ENCODE data around the gene RXRA.
"Not testable (repeated sequence)": the region's sequence is repeated elsewhere in the genome, so short reads cannot be mapped to it uniquely, and the experiment has no call there.

Gene RXRA

DNA sequence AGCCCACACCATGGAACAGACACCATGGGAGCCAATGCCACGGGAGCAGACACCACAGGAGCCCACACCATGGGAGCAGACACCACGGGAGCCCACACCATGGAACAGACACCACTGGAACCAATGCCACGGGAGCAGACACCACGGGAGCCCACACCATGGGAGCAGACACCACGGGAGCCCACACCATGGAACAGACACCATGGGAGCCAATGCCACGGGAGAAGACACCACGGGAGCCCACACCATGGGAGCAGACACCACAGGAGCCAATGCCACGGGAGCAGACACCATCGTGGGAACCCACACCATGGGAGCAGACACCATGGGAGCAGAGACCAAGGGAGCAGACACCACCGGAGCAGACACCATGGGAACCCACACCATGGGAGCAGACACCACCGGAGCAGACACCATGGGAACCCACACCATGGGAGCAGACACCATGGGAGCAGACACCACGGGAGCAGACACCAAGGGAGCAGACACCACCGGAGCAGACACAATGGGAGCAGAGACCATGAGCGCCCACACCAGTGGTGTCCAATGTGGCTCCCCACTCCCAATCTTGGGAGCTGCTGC lies 17.5 kb upstream of the RXRA start:
- DNase-seq (ENCODE audit: low read depth), result not testable (repeated sequence)

DNA sequence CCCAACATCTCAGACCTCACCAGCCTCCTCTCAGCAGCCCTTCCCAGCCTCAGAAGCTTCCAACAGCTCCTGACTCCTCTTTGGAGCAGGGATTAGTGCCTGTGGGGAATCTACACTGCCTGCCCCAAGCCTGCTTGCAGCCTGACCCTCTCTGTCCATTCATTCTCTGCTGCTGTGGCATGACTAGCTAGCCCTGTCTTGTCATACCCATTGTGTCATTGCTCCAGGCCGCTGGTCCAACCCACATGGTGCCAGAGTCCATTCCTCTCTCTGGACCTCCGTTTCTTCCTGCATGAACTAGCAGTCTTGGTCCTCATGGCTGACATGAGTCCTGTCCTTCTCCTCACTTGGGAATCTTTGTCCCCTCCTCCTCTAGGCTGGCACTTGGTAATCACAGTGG lies 12.8 kb upstream of the RXRA start:
- no peak for DNase-seq (ENCODE audit: low read depth)

DNA sequence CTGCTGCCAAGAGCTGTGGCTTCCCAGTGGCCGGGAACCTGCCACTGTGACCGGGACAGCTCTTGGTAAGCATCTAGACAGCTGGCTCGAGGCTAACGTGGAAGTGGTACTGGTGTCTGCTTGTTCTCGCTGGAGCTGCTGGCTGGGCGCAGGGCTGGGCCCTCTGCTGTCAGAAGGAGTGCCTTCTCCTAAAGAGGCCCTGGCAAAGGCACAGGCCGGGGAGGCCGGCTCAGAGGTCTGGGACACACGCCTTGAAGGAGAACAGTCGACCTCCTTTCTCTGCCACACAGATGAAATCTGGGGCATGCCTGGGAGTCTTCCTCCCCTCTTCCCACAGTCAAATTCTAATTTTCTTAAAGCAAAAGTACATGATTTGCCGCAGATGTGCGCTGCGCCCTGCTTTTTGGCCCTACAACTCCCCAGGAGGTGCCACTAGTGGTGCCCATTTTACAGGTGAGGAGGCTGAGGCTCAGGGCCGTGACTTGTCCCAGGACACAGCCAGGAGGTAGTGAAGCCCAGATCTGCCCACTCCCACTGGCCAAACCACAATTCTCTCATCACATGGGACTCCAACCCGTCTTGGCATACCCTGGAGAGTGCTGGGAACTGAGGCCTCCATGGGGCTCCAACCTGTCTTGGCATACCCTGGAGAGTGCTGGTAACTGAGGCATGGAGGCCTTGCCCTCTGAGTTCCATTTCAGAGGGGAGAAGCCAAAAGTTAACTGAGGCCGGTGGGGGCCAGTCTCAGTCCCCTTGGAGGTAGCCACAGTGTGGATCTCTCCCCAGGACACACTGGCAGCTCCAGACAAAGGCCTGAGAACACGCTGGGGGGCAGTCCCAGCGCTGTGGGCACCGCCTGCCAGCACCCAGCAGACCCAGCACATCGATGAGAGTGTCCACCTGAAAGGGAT lies 12.0 kb upstream of the RXRA start:
- DNase-seq (ENCODE audit: low read depth), result no peak

DNA sequence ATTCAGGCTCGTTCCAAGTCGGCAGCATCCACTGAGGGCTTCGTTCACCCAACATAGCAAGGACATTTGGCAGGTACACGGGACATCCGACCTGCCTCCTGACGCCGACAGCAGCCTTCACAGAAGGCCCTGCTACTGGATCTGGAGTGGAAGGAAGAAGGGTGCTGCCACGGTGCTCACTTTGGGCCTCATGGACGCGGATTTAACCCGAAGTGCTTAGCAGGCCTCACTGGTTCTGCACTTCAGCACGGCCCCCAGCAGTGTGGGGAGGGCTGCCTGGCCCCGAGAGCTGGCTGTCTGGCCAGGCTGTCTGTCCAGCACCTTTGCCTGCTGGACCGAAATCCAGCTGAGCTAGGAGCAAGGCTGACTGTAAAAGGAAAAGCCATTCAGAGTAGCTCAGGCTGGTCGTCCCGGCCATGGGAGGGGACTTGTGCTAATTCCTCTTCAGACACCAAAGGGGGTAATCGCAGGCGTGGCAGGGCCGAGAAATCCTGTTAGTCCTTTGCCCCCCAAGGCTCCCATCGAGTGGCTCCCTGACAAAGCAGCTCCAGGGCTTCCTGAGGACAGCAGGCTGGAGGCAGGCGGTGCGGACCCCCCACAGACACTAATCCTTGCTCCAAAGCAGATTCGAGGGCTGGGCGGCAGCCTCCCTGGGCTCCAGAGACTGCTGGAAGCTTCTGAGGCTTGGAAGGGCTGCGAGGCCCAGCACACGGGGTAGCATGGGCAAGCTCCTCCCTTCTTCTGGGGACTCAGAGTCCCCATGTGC lies 11.1 kb upstream of the RXRA start:
- DNase-seq (ENCODE audit: low read depth), result no peak

DNA sequence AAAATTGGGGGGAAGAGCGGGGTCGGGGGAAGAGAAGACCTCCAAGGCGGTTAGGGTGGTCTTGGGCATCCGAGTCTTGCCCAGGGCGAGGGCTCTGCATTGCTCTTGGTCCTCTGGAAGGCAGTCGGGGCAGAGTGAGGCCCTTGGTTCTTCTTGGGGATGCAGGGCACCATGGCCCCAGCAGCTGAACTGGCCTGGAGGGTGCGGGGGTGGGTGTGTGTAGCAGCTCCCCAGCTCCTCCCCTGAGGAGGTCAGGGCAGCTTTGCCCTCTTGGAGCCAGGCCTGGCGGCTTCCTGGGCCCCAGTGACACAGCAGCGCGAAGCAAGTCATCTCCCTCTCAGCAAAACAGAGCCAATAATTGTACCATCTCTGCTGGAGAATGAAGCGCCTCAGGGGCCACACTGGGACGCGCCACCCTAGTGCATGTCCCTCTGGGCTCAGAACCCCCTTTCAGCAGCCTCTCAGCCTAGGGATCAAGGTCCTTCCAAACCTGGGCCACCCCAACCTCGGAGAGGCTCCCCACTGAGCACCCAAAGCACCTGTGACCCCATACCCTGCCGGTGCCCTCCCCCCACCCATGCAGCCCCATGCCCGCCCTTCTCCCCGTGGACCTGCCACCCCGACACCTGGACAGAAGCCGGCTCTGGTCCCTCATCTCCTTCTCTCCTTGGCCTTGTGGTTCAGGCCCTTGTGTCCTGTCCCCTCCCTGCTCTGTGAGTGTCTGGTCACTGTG lies 10.4 kb upstream of the RXRA start:
- no peak for DNase-seq (ENCODE audit: low read depth)

DNA sequence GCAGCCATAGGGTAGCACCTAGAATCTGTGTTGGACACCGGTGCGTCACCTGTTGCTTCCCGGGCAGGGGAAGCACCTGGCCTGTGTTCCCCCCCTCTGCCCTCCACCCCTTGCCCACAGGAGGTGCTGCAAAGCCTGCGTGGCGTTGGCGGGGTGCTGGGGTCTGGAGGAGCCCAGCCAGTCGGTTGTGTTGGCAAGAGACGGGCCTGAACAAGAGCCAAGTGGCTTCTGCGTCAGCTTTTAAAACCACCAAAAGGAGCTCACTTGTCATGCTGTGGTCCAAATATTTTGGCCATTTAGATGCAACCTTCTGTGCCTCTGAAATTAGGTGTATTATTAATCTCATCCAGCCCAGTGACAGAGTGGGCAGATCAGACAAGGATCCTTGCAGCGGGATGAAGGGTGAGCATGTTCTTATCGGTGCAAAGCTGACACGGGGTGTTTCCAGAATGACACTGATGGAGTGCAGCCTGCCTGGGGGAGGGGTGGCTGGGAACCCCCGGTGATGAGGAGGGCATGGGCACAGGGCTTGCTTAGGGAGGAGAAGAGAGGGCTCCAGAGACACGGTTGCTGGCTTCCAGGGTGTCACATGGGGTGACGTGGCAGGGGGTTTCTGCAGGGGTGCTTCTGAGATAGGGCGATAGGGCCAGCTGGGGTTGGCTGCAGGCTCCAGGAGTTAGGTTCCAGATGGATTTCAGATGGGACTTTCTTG lies 9.7 kb upstream of the RXRA start:
- DNase-seq (ENCODE audit: low read depth), result no peak

DNA sequence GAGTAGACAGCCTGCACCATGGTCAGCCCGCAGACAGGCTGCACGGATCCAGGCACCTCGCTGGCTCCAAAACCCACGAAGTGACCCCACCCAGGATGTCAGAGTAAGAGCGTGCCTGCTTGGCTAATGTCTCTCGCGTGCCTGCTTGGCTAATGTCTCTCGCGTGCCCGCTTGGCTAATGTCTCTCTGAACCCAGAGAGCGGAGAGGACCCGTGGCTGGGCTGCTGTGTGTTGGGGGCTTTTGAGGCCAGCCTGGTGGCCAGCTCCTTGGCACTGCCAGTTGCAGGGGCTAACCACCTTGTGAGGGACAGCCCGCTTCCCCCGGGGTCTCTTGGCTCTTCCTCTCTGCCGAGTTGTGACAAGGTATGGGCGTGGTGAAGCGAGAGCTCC lies 8.9 kb upstream of the RXRA start:
- DNase-seq (ENCODE audit: low read depth), result no peak

DNA sequence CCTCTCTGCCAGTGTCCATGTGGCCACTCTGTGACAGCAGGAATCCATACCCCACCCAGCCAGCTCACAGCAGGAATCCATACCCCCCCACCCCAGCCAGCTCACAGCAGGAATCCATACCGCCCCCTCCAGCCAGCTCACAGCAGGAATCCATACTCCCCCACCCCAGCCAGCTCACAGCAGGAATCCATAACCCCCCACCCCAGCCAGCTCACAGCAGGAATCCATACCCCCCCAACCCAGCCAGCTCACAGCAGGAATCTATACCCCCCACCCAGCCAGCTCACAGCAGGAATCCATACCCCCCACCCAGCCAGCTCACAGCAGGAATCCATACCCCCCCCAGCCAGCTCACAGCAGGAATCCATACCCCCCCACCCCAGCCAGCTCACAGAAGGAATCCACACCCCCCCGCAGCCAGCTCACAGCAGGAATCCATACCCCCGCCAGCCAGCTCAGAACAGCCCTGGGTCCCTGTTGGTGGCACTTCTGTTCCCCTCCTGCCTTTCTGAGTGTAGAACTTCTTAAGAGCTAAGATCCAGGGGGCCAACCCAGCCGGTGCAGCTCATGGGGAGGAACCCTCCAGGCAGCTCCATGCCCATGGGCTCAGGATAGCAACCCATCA lies 8.4 kb upstream of the RXRA start:
- DNase-seq (ENCODE audit: low read depth), result no peak

DNA sequence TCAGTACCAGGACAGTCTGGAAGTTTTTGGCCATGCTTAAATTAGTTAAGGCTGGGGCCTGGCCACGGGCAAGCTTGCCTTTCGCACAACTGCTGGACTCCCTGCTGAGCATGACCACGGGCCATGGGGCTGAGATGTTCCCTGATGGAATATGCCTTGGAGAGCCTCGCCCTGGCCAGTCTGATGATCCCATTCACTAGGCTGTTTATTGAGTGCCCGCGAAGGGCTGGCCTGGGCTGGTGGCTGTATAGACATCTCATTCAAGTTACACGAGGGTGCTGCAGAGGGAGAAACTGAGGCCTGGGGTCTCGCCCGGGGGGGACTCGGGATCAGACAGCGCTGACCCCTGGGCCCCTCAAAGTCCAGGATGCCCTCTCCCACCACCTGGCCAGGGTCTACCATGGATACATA lies 7.8 kb upstream of the RXRA start:
- DNase-seq (ENCODE audit: low read depth), result no peak

DNA sequence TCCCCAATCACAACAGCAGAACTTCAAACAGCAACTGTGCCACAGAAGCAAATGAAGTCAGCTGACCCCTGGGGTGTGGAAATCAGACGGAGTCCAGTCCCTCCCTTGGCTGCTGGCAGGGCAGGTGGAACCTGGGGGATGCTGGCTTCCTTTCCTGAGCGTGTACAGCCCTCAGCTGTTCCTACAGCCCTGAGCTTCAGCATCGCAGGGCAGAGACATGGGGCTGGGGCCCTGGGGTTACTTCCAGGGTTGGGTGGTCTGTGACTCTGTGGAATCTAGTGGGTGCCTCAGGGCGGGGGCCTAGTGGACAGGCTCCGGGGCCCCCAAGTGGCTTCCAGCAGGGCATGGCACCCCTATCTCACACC lies 7.3 kb upstream of the RXRA start:
- DNase-seq (ENCODE audit: low read depth), result no peak

DNA sequence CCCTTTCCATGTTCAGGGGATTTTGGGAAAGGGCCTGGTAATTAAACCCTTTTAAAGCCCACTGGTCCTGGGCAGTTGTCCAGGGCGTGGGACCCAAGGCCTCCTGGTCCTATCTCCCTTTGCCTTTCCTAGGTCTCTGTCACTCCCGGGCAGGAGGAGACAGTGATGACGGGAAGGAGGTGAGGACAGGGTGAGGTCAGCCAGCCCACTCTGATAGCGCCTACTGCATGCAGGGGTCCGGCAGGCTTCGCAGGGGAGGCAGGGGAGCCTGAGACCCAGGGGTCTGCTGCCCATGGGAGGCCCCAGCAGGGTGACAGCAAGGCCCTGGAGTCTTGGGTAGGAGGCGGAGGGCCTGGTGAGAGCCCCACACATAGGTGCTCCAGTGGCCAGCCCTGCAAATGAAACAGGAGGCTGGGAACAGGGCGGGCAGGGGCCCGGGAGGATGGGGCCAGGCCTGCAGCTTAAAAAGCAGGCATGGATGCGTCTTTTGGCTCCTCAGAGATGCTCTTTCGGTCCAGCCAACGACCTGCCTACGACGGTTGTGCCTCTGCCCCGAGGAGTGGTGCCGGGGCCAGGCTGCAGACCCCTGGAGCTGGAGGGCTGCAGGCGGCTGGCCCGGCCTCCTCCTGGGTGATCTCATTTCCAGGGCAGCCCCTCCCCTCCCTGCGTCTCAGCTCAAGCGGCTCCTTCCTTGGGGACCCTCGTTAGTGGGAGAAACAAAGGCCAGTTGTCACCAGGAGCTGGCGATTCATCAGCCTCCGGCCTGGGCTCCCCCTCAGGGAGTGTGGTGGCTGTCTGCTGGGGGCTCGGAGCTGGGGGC lies 6.7 kb upstream of the RXRA start:
- DNase-seq (ENCODE audit: low read depth), result no peak

DNA sequence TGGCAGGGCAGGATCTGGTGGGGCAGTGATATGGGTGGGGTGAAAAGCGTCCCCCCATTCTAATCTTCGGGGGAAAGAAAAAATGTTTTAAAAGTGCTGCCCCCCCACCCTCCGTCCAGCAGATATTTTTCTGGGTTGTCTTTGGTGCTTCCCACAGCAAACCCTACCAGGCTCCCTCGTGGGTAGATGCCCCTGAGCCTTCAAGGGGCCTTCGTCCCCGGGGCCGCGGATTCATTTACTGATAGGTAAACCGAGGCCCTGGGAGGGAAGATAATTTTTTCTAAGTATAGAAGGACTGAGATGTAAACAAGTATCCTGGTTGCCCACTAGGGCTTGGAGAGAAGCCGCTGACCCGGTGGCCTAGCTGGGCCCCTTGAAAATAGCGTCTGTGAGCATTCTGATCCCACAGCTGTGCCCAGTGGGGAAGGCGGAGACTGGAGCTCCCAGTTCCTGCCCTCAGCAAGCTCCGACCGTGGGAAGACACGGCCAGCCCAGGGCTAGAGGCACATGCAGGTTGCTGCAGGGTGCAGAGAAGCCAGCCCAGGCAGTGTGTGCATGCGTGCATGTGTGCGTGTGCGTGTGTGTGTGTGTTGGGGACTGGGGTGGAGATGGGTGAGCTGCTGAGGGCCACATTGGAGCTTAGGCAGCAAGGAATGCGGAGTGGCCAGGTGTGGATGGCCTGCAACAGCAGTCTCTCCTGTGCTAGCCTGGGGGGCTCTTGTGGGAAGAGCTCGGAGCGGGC lies 6.0 kb upstream of the RXRA start:
- DNase-seq (ENCODE audit: low read depth), result no peak

DNA sequence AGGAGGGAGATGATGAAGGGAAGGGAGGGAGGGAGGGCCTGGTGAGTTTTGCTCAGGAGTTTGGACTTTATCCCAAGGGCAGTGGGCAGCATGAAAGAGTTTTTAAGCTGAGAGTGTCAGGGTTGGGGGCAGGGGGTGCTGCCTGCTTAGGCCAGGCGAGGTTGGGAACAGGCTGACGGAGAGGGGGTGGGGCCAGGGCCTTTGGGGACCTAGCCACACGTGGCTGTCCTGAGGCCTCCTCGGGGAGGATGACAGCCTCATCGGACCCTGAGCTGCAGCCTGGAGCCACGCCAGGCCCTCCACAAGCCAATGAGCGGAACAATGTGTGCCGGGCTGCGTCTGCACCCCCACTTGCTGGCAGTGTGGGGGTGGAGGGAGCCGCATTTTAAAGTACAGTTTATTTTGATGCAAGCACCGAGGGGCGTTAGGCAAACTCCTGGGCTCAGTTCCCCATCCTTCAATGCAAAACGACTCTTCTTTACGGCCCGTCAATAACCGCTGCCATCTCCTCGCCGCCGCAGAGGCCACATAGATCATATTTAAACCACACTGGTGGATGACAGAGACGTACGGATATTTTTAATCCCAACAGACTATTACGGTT lies 5.3 kb upstream of the RXRA start:
- no peak for DNase-seq (ENCODE audit: low read depth)

DNA sequence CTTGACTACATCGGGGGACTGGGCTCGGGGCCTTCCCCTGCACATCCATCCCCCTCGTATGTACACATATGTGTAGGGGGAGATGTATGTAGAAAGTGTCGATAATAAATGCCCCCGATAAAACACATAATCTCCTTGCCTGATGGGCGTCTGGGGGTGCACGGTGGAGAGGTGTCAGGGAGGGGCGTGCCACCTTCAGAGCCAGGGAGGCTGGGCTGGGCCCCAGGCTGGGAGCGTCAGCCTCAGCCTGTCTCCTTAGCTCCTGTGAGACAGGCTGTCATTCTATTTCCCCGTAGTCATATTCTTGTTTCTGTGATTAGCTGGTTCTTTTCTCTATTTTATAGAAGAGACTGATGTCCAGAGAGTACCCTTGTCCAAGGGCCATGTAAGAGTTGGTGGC lies 4.7 kb upstream of the RXRA start:
- DNase-seq (ENCODE audit: low read depth), result no peak

DNA sequence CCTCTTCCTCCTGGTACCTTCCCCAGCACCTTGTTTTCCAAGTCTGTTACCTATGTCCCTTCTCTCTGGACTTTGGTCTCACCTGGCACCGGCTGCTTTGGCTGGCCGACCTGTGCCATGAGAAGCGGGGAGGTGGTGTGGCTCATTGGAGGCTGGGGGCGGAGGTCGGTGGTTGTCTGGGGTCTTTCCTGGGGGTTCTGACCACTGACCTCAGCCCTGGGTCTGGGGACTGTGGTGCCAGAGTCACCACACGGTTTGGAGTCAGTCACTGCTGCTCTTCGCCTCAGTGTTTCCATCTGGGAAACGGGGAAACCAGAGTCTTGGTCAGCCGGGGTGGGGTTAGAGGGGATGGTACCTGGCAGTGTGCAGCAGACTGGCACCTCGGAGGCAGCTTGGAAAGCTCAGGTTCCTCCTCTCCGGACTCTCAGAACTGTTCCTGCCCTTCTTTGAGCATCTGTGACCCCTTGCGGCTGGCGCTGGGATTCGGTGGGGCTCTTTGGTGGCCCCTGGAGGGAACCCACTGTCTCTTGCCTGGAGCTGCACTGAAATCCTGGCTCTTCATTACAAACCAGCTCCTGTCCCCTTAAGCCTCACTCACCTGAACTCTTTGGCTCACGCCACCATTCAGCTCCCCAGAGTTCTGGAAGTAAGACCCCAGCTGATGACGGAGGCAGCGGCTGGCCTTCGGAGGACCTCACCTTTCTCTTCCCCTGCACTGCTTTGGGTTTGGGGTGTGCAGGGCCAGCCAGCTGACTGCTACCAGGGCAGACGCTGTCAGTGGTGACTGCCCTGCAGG lies 4.1 kb upstream of the RXRA start:
- DNase-seq (ENCODE audit: low read depth), result no peak

DNA sequence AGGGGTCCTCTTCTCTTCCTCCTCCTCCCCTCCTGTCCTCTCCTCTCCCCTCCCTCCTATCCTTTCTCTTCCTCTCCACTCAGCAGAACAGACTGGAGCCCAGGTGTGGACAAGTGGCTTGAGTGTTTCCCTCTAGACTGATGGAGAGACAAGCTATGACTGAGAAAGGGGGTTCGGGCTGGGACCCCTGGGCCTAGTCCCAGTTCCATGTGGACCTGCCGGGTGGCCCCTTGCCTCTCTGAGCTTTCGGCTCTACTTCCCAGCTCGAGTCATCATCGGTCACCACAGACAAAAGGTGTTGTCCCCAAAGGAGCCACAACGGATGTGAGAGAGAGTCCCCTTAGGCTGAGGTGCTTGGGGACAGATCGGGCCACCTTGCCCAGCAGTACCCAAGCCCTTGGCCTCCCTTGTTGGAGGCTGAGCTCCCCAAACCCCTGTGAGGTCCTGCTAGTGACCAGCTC lies 3.4 kb upstream of the RXRA start:
- DNase-seq (ENCODE audit: low read depth), result no peak

DNA sequence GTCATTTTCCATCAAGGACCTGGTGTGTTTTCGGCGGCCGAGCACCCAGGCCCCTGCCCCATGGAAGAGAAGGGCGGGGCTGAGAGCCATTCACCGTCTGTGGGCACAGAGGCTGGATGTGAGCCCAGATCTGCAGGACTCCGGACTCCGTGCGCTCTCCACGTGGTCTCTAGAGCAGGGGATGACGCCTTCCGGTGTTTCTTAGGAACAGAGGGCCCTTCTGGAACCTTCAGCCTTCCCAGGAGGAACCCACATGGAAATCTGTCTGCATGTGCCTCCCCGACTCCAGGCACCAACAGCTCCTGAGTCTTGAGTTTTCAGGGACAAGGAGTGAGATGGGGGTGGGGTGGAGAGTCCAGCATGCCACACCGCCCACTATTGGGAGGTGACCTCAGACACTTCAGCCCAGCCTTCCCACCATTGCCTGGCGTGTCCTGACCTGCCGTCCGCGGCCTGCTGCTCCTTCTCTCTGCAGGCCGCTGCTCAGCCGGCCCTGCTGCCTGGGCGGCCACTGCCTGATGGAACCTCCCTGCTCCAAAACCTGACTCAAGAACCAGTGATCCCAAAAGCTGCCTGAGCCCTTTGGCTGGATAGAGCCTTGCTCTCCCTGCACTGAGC lies 2.4 kb upstream of the RXRA start:
- no peak for DNase-seq (ENCODE audit: low read depth)
